ENCODE measurements around the gene CLEC2L. TPM values are rescaled to one million over a fixed set of nuclear protein-coding genes. Genes with fewer than 3 reads are reported as not detected.

The CLEC2L gene
- total RNA-seq, 1 experiment from 2014 or later = not detected

DNA sequence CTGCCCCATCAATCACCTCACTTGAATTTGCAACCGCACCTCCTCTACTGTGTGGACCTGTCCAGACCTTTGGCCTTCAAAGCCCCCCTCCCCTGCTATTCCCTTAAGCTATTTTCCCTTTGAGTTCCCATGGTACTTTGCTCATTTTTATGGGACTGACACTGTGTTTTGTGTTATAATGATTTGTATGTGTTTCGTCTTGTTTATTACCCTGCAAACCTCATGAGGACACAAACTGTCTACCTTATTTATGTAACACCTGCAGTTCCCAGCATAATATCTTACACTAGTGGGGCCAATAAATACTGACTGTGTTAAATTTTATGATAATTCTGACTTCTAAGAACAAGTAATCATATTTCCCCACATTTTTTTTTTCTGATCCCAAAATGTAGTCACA is 70.6 kb downstream of the CLEC2L start:
- POLR2A ChIA-PET (ENCODE audit: low non-redundant PET) = no interaction called here

More for the DNA sequence above, 70.6 kb downstream of the CLEC2L start:
- intact Hi-C loops (cut with micrococcal nuclease; ENCODE audit: unreplicated experiment) = no loop called here
- CTCF ChIA-PET = interaction anchor here (0.6 kb wide), 1 partner anchor 94 kb away, joined by 3 read pairs; no protein-coding TSS in a partner anchor
- no TSS peak for BruUV-seq (replicated peaks)
- H3K9me3 ChIP-seq (ENCODE audit: low read depth, low read length, poor library complexity, severe bottlenecking) = no peaks in the 10 kb centered on the region
- H3K27ac ChIP-seq (ENCODE audit: low read depth, low read length, poor library complexity, severe bottlenecking) = no peak overlapping the region
- H3K36me3 ChIP-seq (ENCODE audit: insufficient read depth, low read length, poor library complexity, severe bottlenecking) = peaks cover 10% of the 10 kb centered on the region
- no peak overlapping the region for H3K4me3 ChIP-seq (ENCODE audit: low read depth, low read length, poor library complexity, severe bottlenecking)
- no peak for DNase-seq (ENCODE audit: low spot score)
- H3K27me3 ChIP-seq (replicated peaks; ENCODE audit: insufficient read depth, low read depth, low read length, poor library complexity) = no peaks in the 10 kb centered on the region
- TF ChIP-seq, protein P1, sequence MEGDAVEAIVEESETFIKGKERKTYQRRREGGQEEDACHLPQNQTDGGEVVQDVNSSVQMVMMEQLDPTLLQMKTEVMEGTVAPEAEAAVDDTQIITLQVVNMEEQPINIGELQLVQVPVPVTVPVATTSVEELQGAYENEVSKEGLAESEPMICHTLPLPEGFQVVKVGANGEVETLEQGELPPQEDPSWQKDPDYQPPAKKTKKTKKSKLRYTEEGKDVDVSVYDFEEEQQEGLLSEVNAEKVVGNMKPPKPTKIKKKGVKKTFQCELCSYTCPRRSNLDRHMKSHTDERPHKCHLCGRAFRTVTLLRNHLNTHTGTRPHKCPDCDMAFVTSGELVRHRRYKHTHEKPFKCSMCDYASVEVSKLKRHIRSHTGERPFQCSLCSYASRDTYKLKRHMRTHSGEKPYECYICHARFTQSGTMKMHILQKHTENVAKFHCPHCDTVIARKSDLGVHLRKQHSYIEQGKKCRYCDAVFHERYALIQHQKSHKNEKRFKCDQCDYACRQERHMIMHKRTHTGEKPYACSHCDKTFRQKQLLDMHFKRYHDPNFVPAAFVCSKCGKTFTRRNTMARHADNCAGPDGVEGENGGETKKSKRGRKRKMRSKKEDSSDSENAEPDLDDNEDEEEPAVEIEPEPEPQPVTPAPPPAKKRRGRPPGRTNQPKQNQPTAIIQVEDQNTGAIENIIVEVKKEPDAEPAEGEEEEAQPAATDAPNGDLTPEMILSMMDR (conservative IDR thresholded peaks at IDR 0.05; ENCODE audit: low read depth, low read length) = no peak
- no peak for TF ChIP-seq EZH2 (IDR thresholded peaks at IDR 0.05; ENCODE audit: borderline replicate concordance, low read depth, low read length, poor library complexity, severe bottlenecking)
- peaks cover 4% of the 10 kb centered on the region for H3K4me1 ChIP-seq (ENCODE audit: insufficient read depth, low read length, poor library complexity, severe bottlenecking)

Other genes starting within 250 kb of the CLEC2L start
- gene FMC1, start 182.3 kb upstream of the CLEC2L start, total RNA-seq (2021) = 10.5 and 11.5 TPM in 2 replicates
- gene LUC7L2, start 163.8 kb upstream of the CLEC2L start, total RNA-seq (2021) = 98.7 and 107 TPM in 2 replicates
- gene KLRG2, start 40.0 kb upstream of the CLEC2L start, total RNA-seq (2021) = not detected in 2 replicates

Data from A673 (cell line).